GM23338 (cell line): ENCODE data around the gene THSD4. TPM values are rescaled to one million over a fixed set of nuclear protein-coding genes. Genes with fewer than 3 reads are reported as not detected.

Source experiments
- ATAC-seq: fragments of 200-7000 bp; cut with Tn5 transposase; 3 replicates; pipeline ENCODE4 v1.9.1; 2020
- DNase-seq: peaks from one replicate; pipeline ENCODE4 v3.0.0-alpha.2; 2015; ENCODE audit warnings: low spot score
- H2AFZ ChIP-seq: fragments of 200-600 bp; sonication (generic); 2 replicates; pipeline ENCODE4 v1.8.0; 2016; ENCODE audit warnings: antibody characterized with exemption, mild to moderate bottlenecking, moderate library complexity
- H3F3A ChIP-seq: fragments of 200-600 bp; sonication (generic); replicated peaks from 2 replicates; pipeline ENCODE4 v1.8.0; 2017; ENCODE audit warnings: antibody characterized with exemption, mixed run types, low read depth
- H3K27ac ChIP-seq: fragments of 200-600 bp; sonication (generic); 2 replicates; pipeline ENCODE4 v1.6.1; 2016; ENCODE audit warnings: low read depth
- H3K27me3 ChIP-seq: fragments of 200-600 bp; sonication (generic); 2 replicates; pipeline ENCODE4 v1.8.0; 2016; ENCODE audit warnings: mild to moderate bottlenecking, mixed run types, moderate library complexity; ENCODE audit not compliant: insufficient read depth
- H3K36me3 ChIP-seq: fragments of 200-600 bp; sonication (generic); 2 replicates; pipeline ENCODE4 v1.8.0; 2016; ENCODE audit warnings: mild to moderate bottlenecking; ENCODE audit not compliant: insufficient read depth
- H3K4me1 ChIP-seq: fragments of 200-600 bp; sonication (generic); 2 replicates; pipeline ENCODE4 v1.8.0; 2016; ENCODE audit warnings: mild to moderate bottlenecking, moderate library complexity; ENCODE audit not compliant: insufficient read depth
- H3K4me2 ChIP-seq: fragments of 200-600 bp; sonication (generic); 2 replicates; pipeline ENCODE4 v1.7.1; 2017; ENCODE audit warnings: mixed run types
- H3K4me3 ChIP-seq: fragments of 200-600 bp; sonication (generic); 2 replicates; pipeline ENCODE4 v1.6.1; 2016; ENCODE audit warnings: mixed run types
- H3K79me2 ChIP-seq: fragments of 200-600 bp; sonication (generic); replicated peaks from 2 replicates; pipeline ENCODE4 v1.8.0; 2017; ENCODE audit warnings: mild to moderate bottlenecking; ENCODE audit not compliant: insufficient read depth
- H3K9me2 ChIP-seq: fragments of 200-600 bp; sonication (generic); 2 replicates; pipeline ENCODE4 v1.8.0; 2017; ENCODE audit not compliant: insufficient read depth
- H4K20me1 ChIP-seq: fragments of 200-600 bp; sonication (generic); replicated peaks from 2 replicates; pipeline ENCODE4 v1.8.0; 2017; ENCODE audit warnings: mild to moderate bottlenecking; ENCODE audit not compliant: insufficient read depth
- H3K27ac Mint-ChIP-seq: 2 replicates; pipeline ENCODE4 v1.8.0; 2020; ENCODE audit warnings: inconsistent platforms, mild to moderate bottlenecking, moderate library complexity, mixed read lengths
- H3K27me3 Mint-ChIP-seq: 3 replicates; pipeline ENCODE4 v1.8.0; 2022; ENCODE audit warnings: low read depth, mild to moderate bottlenecking, moderate library complexity, mixed read lengths, inconsistent platforms; ENCODE audit not compliant: insufficient read depth, poor library complexity
- H3K36me3 Mint-ChIP-seq: 3 replicates; pipeline ENCODE4 v1.8.0; 2021; ENCODE audit warnings: low read depth, mild to moderate bottlenecking, inconsistent platforms, moderate library complexity, mixed read lengths
- H3K4me1 Mint-ChIP-seq: 3 replicates; pipeline ENCODE4 v1.8.0; 2020; ENCODE audit warnings: mild to moderate bottlenecking, inconsistent platforms, mixed read lengths
- H3K4me3 Mint-ChIP-seq: 3 replicates; pipeline ENCODE4 v1.8.0; 2021; ENCODE audit warnings: moderate library complexity, mild to moderate bottlenecking, inconsistent platforms, mixed read lengths
- H3K9me3 Mint-ChIP-seq: 3 replicates; pipeline ENCODE4 v1.8.0; 2020; ENCODE audit warnings: moderate library complexity, mild to moderate bottlenecking, inconsistent platforms, mixed read lengths
- CREB1 ChIP-seq: fragments of 250-450 bp; sonication (Bioruptor Pico); IDR thresholded peaks from 2 replicates; pipeline ENCODE4 v1.5.0; 2020; ENCODE audit warnings: low read depth, mild to moderate bottlenecking, moderate library complexity
- CTCF ChIP-seq, 2 experiments: fragments of 200-600 bp in 1 of 2; sonication (generic) in 1 of 2; conservative IDR thresholded peaks; 2 replicates each; pipeline versions ENCODE4 v1.5.1 to v1.6.1; 2016 to 2017; ENCODE audit warnings: antibody characterized with exemption in 2 of 2, low read depth in 2 of 2, mild to moderate bottlenecking in 2 of 2, moderate library complexity in 1 of 2
- EZH2 ChIP-seq: fragments of 200-600 bp; sonication (generic); IDR thresholded peaks from one replicate; pipeline ENCODE4 v1.8.0; 2017; ENCODE audit warnings: antibody characterized with exemption, mild to moderate bottlenecking, low read depth; ENCODE audit not compliant: unreplicated experiment
- EZH2phosphoT487 ChIP-seq: fragments of 200-600 bp; sonication (generic); IDR thresholded peaks from one replicate; pipeline ENCODE4 v1.8.1; 2018; ENCODE audit warnings: antibody characterized with exemption; ENCODE audit not compliant: unreplicated experiment
- JUNB ChIP-seq: IDR thresholded peaks from one replicate; pipeline ENCODE4 v1.6.1; 2016; ENCODE audit warnings: antibody characterized with exemption; ENCODE audit not compliant: unreplicated experiment
- POLR2AphosphoS5 ChIP-seq: IDR thresholded peaks from 2 replicates; pipeline ENCODE4 v1.6.1; 2016; ENCODE audit warnings: antibody characterized with exemption, low read depth
- ZNF331 ChIP-seq: fragments of 250-450 bp; sonication (Bioruptor Pico); IDR thresholded peaks from 2 replicates; pipeline ENCODE4 v1.5.0; 2020; ENCODE audit warnings: low read depth, mild to moderate bottlenecking, moderate library complexity
- ZNF462 ChIP-seq: fragments of 250-450 bp; sonication (Bioruptor Pico); IDR thresholded peaks from 2 replicates; pipeline ENCODE4 v1.5.0; 2020; ENCODE audit warnings: mild to moderate bottlenecking, moderate library complexity
- polyA plus RNA-seq: library from polyadenylated mRNA; unstranded; fragments of >200 nt; fragmentation: Nextera tagmentation; extraction: Ambion mirVana; gene quantifications from 2 replicates; pipeline ENCODE4 v1.2.1, GENCODE V29; 2016
- total RNA-seq: library from RNA; depleted of rRNA; stranded (reverse); fragments of >200 nt; shearing (Covaris generic); gene quantifications from 2 replicates; pipeline ENCODE4 v1.2.3, GENCODE V29; 2014

THSD4 gene
- total and polyA plus RNA-seq, 2 experiments from 2014 or later = 2.0 to 7.4 TPM

- TF ChIP-seq CTCF (conservative IDR thresholded peaks at IDR 0.05; ENCODE audit: low read depth in 2 of 2) = no peak
Measured at GRCh38 chr15:71821547-71822129, 706.4 kb downstream of the THSD4 start (continued).

GRCh38 chr15:71822890-71823630 is 707.8 kb downstream of the THSD4 start:
- Histone ChIP-seq H4K20me1 (no peaks in the 10 kb centered on the region), H2AFZ (no peak overlapping the region), H3K4me3 (no peak overlapping the region), H3F3A (no peaks in the 10 kb centered on the region), H3K79me2 (no peaks in the 10 kb centered on the region), H3K27ac (no peak overlapping the region), H3K27me3 (no peaks in the 10 kb centered on the region), H3K9me2 (peaks cover 6% of the 10 kb centered on the region; the same call in 1 of the 2 replicates), H3K4me1 (peaks cover 12% of the 10 kb centered on the region; the same call in 1 of the 2 replicates), H3K36me3 (peaks cover 4% of the 10 kb centered on the region; the same call in 1 of the 2 replicates), H3K4me2 (no peak overlapping the region)
- no peak overlapping the region for H3K27ac Mint-ChIP-seq
- peaks cover 38% of the 10 kb centered on the region for H3K36me3 Mint-ChIP-seq
- no peaks in the 10 kb centered on the region for H3K27me3 Mint-ChIP-seq
- DNase-seq (no peak), ATAC-seq (no peak)
- H3K9me3 Mint-ChIP-seq = peaks cover 28% of the 10 kb centered on the region
- TF ChIP-seq POLR2AphosphoS5 = no peak
- no peak for TF ChIP-seq CREB1 (CRISPR knock-in tag)
- no peak for TF ChIP-seq EZH2
- peaks cover 19% of the 10 kb centered on the region for H3K4me1 Mint-ChIP-seq
- H3K4me3 Mint-ChIP-seq = no peak overlapping the region

- no peak overlapping the region for H3K4me2 ChIP-seq
- no peaks in the 10 kb centered on the region for H3K27me3 ChIP-seq
- no peak for DNase-seq
- no peak for ATAC-seq
- H3K36me3 ChIP-seq = peaks cover 4% of the 10 kb centered on the region; the same call in 1 of the 2 replicates
- peaks cover 33% of the 10 kb centered on the region for H3K36me3 Mint-ChIP-seq
- H3K27ac Mint-ChIP-seq = no peak overlapping the region
- no peaks in the 10 kb centered on the region for H3F3A ChIP-seq
- peaks cover 23% of the 10 kb centered on the region for H3K9me3 Mint-ChIP-seq
- no peaks in the 10 kb centered on the region for H3K79me2 ChIP-seq
- peaks cover 12% of the 10 kb centered on the region; the same call in 1 of the 2 replicates for H3K4me1 ChIP-seq
- no peak overlapping the region for H3K27ac ChIP-seq
- H3K9me2 ChIP-seq = peaks cover 6% of the 10 kb centered on the region; the same call in 1 of the 2 replicates
- H2AFZ ChIP-seq = no peak overlapping the region
- no peak overlapping the region for H3K4me3 ChIP-seq
- H3K4me3 Mint-ChIP-seq = no peak overlapping the region
- H4K20me1 ChIP-seq = no peaks in the 10 kb centered on the region
- H3K27me3 Mint-ChIP-seq = no peaks in the 10 kb centered on the region
- H3K4me1 Mint-ChIP-seq = peaks cover 19% of the 10 kb centered on the region
- no peak for TF ChIP-seq JUNB
- TF ChIP-seq CTCF (conservative IDR thresholded peaks at IDR 0.05; ENCODE audit: low read depth in 2 of 2) = no peak
- TF ChIP-seq ZNF331 (CRISPR knock-in tag) = no peak
- no peak for TF ChIP-seq ZNF462 (CRISPR knock-in tag)
- TF ChIP-seq EZH2phosphoT487 = no peak
Measured at GRCh38 chr15:71823801-71824200, 708.5 kb downstream of the THSD4 start.
